COLO668 (cell line): Measurements from ENCODE around the gene WNT3A.
"Not testable (repeated sequence)": the region's sequence is repeated elsewhere in the genome, so short reads cannot be mapped to it uniquely, and the experiment has no call there.

ENCODE experiments used
- DNase-seq: peaks from one replicate; lab custom pipeline; 2025; ENCODE audit not compliant: unreplicated experiment; lab: John Stamatoyannopoulos, UW

WNT3A gene

GRCh38 chr1:228006786-228007048 is at the start of gene WNT3A:
Gene WNT3A (plus strand): TSS chr1:228006998. CDS start chr1:228007129, 131 bp downstream.
- DNase-seq, result no peak

GRCh38 chr1:227958617-227959324 is 48.0 kb upstream of the WNT3A start:
- DNase-seq, result no peak

GRCh38 chr1:227959325-227959860 is 47.4 kb upstream of the WNT3A start:
- no peak for DNase-seq

GRCh38 chr1:227961651-227962466 is 44.9 kb upstream of the WNT3A start:
- DNase-seq, result no peak

- DNase-seq, result not testable (repeated sequence)
Observed at GRCh38 chr1:227966733-227967132, 40.1 kb upstream of the WNT3A start.

GRCh38 chr1:227967815-227968214 is 39.0 kb upstream of the WNT3A start:
- DNase-seq, result not testable (repeated sequence)

GRCh38 chr1:227970076-227970995 is 36.5 kb upstream of the WNT3A start:
- not testable (repeated sequence) for DNase-seq

GRCh38 chr1:227971216-227971615 is 35.6 kb upstream of the WNT3A start:
- not testable (repeated sequence) for DNase-seq

GRCh38 chr1:227971643-227972282 is 35.0 kb upstream of the WNT3A start:
- DNase-seq, result not testable (repeated sequence)

- not testable (repeated sequence) for DNase-seq
Observed at GRCh38 chr1:227972283-227972679, 34.5 kb upstream of the WNT3A start.

- DNase-seq, result peak; percentile 25
Observed at GRCh38 chr1:227972843-227973374, 33.9 kb upstream of the WNT3A start.

GRCh38 chr1:227973724-227974288 is 33.0 kb upstream of the WNT3A start:
- DNase-seq, result not testable (repeated sequence)

- not testable (repeated sequence) for DNase-seq
Observed at GRCh38 chr1:227975583-227976283, 31.1 kb upstream of the WNT3A start.

- DNase-seq, result no peak
Observed at GRCh38 chr1:227987181-227987580, 19.6 kb upstream of the WNT3A start.

- no peak for DNase-seq
Observed at GRCh38 chr1:227994632-227995300, 12.0 kb upstream of the WNT3A start.

- no peak for DNase-seq
Observed at GRCh38 chr1:227996187-227996950, 10.4 kb upstream of the WNT3A start.

- DNase-seq, result no peak
Observed at GRCh38 chr1:227998374-227999055, 8.3 kb upstream of the WNT3A start.
